DND-41 (cell line): ENCODE measurements around the gene MYOD1.

Experiments used
- CTCF ChIP-seq: IDR thresholded peaks from 2 replicates; pipeline ENCODE4 v1.5.1; 2012; ENCODE audit warnings: borderline replicate concordance, low read length, moderate library complexity, mild to moderate bottlenecking; ENCODE audit not compliant: poor library complexity, severe bottlenecking; ENCODE audit errors: extremely low read depth
- EZH2 ChIP-seq: IDR thresholded peaks from 3 replicates; pipeline ENCODE4 v1.6.1; 2012; ENCODE audit warnings: borderline replicate concordance, low read depth, mild to moderate bottlenecking, moderate library complexity, low read length, inconsistent platforms; ENCODE audit not compliant: severe bottlenecking

- TF ChIP-seq CTCF (no peak), EZH2 (no peak)
Observed at GRCh38 chr11:17720796-17721171, 1.4 kb downstream of the MYOD1 start.
